MCF 10A (cell line): ENCODE measurements around the gene GARIN3. TPM values are rescaled to one million over a fixed set of nuclear protein-coding genes. Genes with fewer than 3 reads are reported as not detected.

Source experiments
- BruUV-seq: library from RNA; stranded (reverse); fragments of 400-500 nt; replicated peaks from 2 replicates; lab custom pipeline; 2021; lab: Mats Ljungman, UMichigan
- CTCF ChIA-PET: fragments of 300-600 bp; sonication (Branson Sonifier 250); formaldehyde crosslinking; extraction: SDS; loops from one replicate; lab custom pipeline; 2021; ENCODE audit warnings: antibody characterized with exemption, inconsistent platforms; lab: Yijun Ruan, JAX
- POLR2A ChIA-PET: fragments of 300-600, 350-650 bp; sonication (Branson Sonifier 250); formaldehyde crosslinking; extraction: SDS; loops from one replicate; lab custom pipeline; 2020; ENCODE audit warnings: antibody characterized with exemption, inconsistent platforms; lab: Yijun Ruan, JAX
- DNase-seq: peaks from one replicate; pipeline ENCODE4 v3.0.0-alpha.2; 2018; ENCODE audit not compliant: unreplicated experiment
- H3K27ac Mint-ChIP-seq: one replicate; pipeline ENCODE4 v1.8.0; 2022; ENCODE audit warnings: mild to moderate bottlenecking, low read depth, mixed read lengths; ENCODE audit not compliant: unreplicated experiment
- H3K27me3 Mint-ChIP-seq: one replicate; pipeline ENCODE4 v1.8.0; 2022; ENCODE audit warnings: mixed read lengths; ENCODE audit not compliant: insufficient read depth, unreplicated experiment
- H3K36me3 Mint-ChIP-seq: one replicate; pipeline ENCODE4 v1.8.0; 2022; ENCODE audit warnings: mild to moderate bottlenecking, moderate library complexity, mixed read lengths; ENCODE audit not compliant: insufficient read depth, unreplicated experiment
- H3K4me1 Mint-ChIP-seq: one replicate; pipeline ENCODE4 v1.8.0; 2022; ENCODE audit warnings: mixed read lengths; ENCODE audit not compliant: insufficient read depth, unreplicated experiment
- H3K4me3 Mint-ChIP-seq: one replicate; pipeline ENCODE4 v1.8.0; 2022; ENCODE audit warnings: mild to moderate bottlenecking, moderate library complexity, mixed read lengths; ENCODE audit not compliant: unreplicated experiment
- H3K9me3 Mint-ChIP-seq: one replicate; pipeline ENCODE4 v1.8.0; 2022; ENCODE audit warnings: mixed read lengths; ENCODE audit not compliant: unreplicated experiment
- intact Hi-C: fragments of 100-400 bp; cut with micrococcal nuclease; formaldehyde crosslinking; loops from 2 replicates; pipeline ENCODE4 v1.14.1; 2022
- total RNA-seq: library from RNA; stranded (reverse); gene quantifications from 2 replicates; pipeline ENCODE4 v1.2.3, GENCODE V29; 2022
- TF ChIP-seq, protein P1 (sequence below): fragments of 200-600 bp; IDR thresholded peaks from one replicate; pipeline ENCODE4 v1.8.0; 2022; ENCODE audit warnings: antibody characterized with exemption, mild to moderate bottlenecking; ENCODE audit not compliant: unreplicated experiment

GARIN3 gene
- total RNA-seq, 1 experiment from 2014 or later, result not detected

DNA sequence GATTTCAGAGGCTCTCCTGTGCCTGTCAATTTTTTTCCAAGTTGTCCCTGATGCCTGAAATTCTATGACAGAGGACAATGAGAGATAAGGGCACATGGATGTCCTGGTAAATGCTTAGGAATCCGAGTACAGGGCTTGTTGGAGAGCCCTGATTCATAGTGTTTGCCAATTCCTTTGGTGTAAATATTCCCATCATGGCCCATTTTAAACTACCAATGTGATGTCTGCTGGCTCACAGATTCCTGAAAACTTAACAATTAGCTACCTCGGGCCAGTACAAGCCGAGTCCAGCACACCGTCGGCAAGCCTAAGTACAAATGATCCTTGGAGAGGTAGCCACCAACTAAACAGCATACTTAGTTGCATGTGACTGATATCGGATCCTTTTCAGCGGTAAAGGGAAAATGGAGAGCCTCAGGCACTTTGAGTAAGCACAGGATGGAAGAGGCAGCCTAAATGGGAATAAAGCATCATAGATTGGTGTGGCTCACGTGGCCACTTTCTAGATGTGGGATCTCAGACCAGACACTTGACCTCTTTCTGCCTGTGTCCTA is 18.1 kb upstream of the GARIN3 start:
- H3K27me3 Mint-ChIP-seq, result peaks cover 16% of the 10 kb centered on the region
- H3K36me3 Mint-ChIP-seq, result no peaks in the 10 kb centered on the region
- TF ChIP-seq, protein P1, sequence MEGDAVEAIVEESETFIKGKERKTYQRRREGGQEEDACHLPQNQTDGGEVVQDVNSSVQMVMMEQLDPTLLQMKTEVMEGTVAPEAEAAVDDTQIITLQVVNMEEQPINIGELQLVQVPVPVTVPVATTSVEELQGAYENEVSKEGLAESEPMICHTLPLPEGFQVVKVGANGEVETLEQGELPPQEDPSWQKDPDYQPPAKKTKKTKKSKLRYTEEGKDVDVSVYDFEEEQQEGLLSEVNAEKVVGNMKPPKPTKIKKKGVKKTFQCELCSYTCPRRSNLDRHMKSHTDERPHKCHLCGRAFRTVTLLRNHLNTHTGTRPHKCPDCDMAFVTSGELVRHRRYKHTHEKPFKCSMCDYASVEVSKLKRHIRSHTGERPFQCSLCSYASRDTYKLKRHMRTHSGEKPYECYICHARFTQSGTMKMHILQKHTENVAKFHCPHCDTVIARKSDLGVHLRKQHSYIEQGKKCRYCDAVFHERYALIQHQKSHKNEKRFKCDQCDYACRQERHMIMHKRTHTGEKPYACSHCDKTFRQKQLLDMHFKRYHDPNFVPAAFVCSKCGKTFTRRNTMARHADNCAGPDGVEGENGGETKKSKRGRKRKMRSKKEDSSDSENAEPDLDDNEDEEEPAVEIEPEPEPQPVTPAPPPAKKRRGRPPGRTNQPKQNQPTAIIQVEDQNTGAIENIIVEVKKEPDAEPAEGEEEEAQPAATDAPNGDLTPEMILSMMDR, result no peak
- H3K4me3 Mint-ChIP-seq, result no peak overlapping the region
- ChIA-PET POLR2A (interaction anchor here (1.7 kb wide), 1 partner anchor 40 kb away, joined by 4 read pairs; no protein-coding TSS in a partner anchor), CTCF (interaction anchor here (1.2 kb wide), 1 partner anchor 10 kb away, joined by 3 read pairs; no protein-coding TSS in a partner anchor)
- intact Hi-C loops, result no loop called here
- H3K27ac Mint-ChIP-seq, result no peak overlapping the region
- H3K9me3 Mint-ChIP-seq, result no peaks in the 10 kb centered on the region
- H3K4me1 Mint-ChIP-seq, result no peaks in the 10 kb centered on the region
- no TSS peak for BruUV-seq
- peak; percentile 11 for DNase-seq

DNA sequence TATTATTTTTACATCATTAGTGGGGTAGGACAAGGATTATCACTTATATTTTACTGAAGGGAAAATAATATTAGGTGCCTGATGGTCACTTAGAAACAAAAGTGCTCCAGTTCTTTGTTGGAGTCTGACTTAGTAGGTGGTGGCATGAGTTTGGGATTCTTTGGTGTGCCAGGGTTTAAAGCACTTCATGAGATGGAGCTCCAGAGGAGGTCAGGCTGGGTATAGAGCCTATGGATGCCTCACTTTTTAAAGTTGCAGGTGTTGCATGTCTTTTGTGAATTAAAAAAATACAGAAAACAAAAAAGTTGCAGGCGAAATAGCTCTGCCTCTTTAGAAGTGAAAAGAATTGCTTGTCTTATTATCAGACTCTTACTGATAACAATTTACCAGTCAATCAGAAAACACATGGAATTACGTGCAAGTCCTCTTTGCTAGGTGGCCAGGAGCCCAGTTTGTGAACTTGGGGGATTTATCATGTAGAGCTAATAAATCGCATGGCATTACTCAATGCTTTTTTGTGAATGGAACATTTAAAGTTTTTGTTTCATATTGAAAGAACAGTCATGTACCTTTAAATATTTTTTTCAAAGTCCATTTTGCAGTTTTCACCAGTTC is 16.2 kb upstream of the GARIN3 start:
- BruUV-seq, result no TSS peak
- Mint-ChIP-seq H3K27me3 (peaks cover 16% of the 10 kb centered on the region), H3K27ac (no peak overlapping the region), H3K4me1 (no peaks in the 10 kb centered on the region), H3K9me3 (peaks cover 8% of the 10 kb centered on the region), H3K4me3 (no peak overlapping the region), H3K36me3 (no peaks in the 10 kb centered on the region)
- CTCF ChIA-PET, result no interaction called here
- intact Hi-C loops, result no loop called here
- TF ChIP-seq, protein P1, result no peak
- no peak for DNase-seq
- POLR2A ChIA-PET, result interaction anchor here (0.7 to 1.0 kb wide), 2 partner anchors 9 to 14 kb away, joined by 3 read pairs; no protein-coding TSS in a partner anchor

DNA sequence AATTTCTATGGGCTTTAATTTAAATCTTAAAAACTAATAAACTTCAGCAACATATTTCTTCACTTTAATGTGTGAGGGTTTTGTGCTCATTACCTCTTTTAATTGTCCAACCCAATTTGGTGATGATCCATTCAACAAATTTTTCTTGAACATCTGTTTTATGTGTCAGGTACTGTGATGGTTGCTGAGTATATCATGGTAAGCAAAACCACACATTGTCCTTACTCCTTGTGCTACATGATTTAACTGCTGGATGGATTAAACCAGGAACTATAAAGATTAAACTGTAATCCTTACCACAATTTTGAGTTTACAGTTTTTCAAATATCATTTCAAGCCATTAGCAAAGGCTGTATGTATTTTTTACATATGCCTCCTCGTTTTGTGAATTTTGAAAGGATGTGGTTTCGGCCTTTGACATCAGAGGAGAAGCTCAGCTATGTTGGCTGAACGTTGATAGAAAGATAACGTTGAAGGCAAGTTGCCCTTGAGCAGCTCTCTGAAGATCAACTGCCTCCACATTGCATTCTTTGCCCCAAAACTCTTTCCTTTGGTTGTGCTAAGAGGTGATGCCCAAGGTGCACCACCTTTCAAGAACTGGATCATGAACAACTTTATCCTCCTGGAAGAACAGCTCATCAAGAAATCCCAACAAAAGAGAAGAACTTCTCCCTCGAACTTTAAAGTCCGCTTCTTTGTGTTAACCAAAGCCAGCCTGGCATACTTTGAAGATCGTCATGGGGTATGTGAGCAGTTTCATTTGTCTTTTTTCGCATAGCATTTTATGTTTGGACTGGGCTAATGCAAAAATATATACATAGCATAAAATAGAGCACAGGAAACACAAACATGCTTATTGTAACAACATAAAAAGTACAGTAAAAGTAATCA is 14.6 kb upstream of the GARIN3 start, which contains the start of gene ITK:
Gene ITK (plus strand): TSS at position 467 of the 891 bp plus-strand sequence. CDS start 138 bp downstream, at position 605.
- intact Hi-C loops, result no loop called here
- TF ChIP-seq, protein P1, result no peak
- H3K27ac Mint-ChIP-seq, result no peak within 1 kb of the TSS
- BruUV-seq, result no TSS peak
- no peak for DNase-seq
- no peak within 1 kb of the TSS for H3K4me3 Mint-ChIP-seq
- ChIA-PET CTCF (interaction anchor here (1.2 to 1.6 kb wide), 2 partner anchors 32 to 73 kb away, joined by 3 to 5 read pairs; no protein-coding TSS in a partner anchor), POLR2A (no interaction called here)
- H3K36me3 Mint-ChIP-seq, result no peaks in the 10 kb centered on the region
- H3K4me1 Mint-ChIP-seq, result no peaks in the 10 kb centered on the region
- peaks cover 8% of the 10 kb centered on the region for H3K9me3 Mint-ChIP-seq
- peaks cover 16% of the 10 kb centered on the region for H3K27me3 Mint-ChIP-seq
